Naive B cell (primary cell): Measurements from ENCODE around the gene PNPO. TPM values are rescaled to one million over a fixed set of nuclear protein-coding genes. Genes with fewer than 3 reads are reported as not detected.

Source experiments
- ATAC-seq, 2 donors: fragments of 150-1000 bp; cut with Tn5 transposase; 2 replicates each; pipeline ENCODE4 v1.10.0; 2021; ENCODE audit warnings: low read depth in 2 of 2, mild to moderate bottlenecking in 2 of 2, moderate library complexity in 2 of 2
- DNase-seq: peaks from one replicate; pipeline ENCODE4 v3.0.0; 2022
- H3K27ac Mint-ChIP-seq, 6 donors: one replicate each; pipeline ENCODE4 v1.8.0; 2020 to 2022; ENCODE audit warnings: mild to moderate bottlenecking in 6 of 6, mixed read lengths in 6 of 6, moderate library complexity in 5 of 6, inconsistent platforms in 2 of 6
- H3K27me3 Mint-ChIP-seq, 3 donors: one replicate each; pipeline ENCODE4 v1.8.0; 2021 to 2022; ENCODE audit warnings: mixed read lengths in 3 of 3, mild to moderate bottlenecking in 1 of 3
- H3K36me3 Mint-ChIP-seq, 2 donors: one replicate each; pipeline ENCODE4 v1.8.0; 2020 to 2022; ENCODE audit warnings: mixed read lengths in 2 of 2, inconsistent platforms in 1 of 2, mild to moderate bottlenecking in 1 of 2
- H3K4me1 Mint-ChIP-seq, 3 donors: one replicate each; pipeline ENCODE4 v1.8.0; 2020 to 2022; ENCODE audit warnings: mixed read lengths in 3 of 3, inconsistent platforms in 1 of 3, mild to moderate bottlenecking in 1 of 3, moderate library complexity in 1 of 3
- H3K4me3 Mint-ChIP-seq, 8 donors: one replicate each; pipeline ENCODE4 v1.8.0; 2020 to 2022; ENCODE audit warnings: mild to moderate bottlenecking in 8 of 8, mixed read lengths in 8 of 8, moderate library complexity in 8 of 8, inconsistent platforms in 2 of 8
- H3K9me3 Mint-ChIP-seq, 7 donors: one replicate each; pipeline ENCODE4 v1.8.0; 2020 to 2022; ENCODE audit warnings: mixed read lengths in 7 of 7, mild to moderate bottlenecking in 5 of 7, inconsistent platforms in 2 of 7, moderate library complexity in 1 of 7
- polyA plus RNA-seq, 6 donors: library from polyadenylated mRNA; unstranded; fragments of 300-500 nt; fragmentation: Illumina TruSeq; gene quantifications; one replicate each; pipeline ENCODE4 v1.2.3, GENCODE V29; 2021; ENCODE audit warnings: low read depth in 6 of 6

The PNPO gene
- polyA plus RNA-seq, result 10 to 100 TPM in 5 of 6 donors, 1 to 10 TPM in 1; 8.3 to 22.0 (median 15.8) TPM

GRCh38 chr17:47941246-47942095 lies at the start of gene PNPO:
Gene PNPO, plus strand, starts transcription at chr17:47941571. Its CDS starts 105 bp downstream, at chr17:47941676.
- H3K36me3 Mint-ChIP-seq, result peaks cover 0 to 10% of the 10 kb centered on the region in 2 donors
- ATAC-seq (peak; percentile 98 to 99), DNase-seq (peak; percentile 94)
- H3K4me1 Mint-ChIP-seq, result peaks cover 33 to 48% (median 37%) of the 10 kb centered on the region in 3 donors
- H3K9me3 Mint-ChIP-seq, result peaks cover 0 to 4% (median 0%) of the 10 kb centered on the region in 7 donors
- no peaks in the 10 kb centered on the region for H3K27me3 Mint-ChIP-seq
- H3K4me3 Mint-ChIP-seq, result peak within 1 kb of the TSS; percentile 77 to 95 (median 90)
- peak within 1 kb of the TSS; percentile 87 to 98 (median 95) for H3K27ac Mint-ChIP-seq

- Mint-ChIP-seq H3K9me3 (no peaks in the 10 kb centered on the region), H3K27ac (peak overlapping the region; percentile 99 to 100 (median 100)), H3K36me3 (peaks cover 0 to 5% of the 10 kb centered on the region in 2 donors), H3K4me1 (peaks cover 40 to 70% (median 52%) of the 10 kb centered on the region in 3 donors), H3K4me3 (peak overlapping the region; percentile 85 to 100 (median 100)), H3K27me3 (no peaks in the 10 kb centered on the region)
- DNase-seq (no peak), ATAC-seq (no peak)
Measured at GRCh38 chr17:47894498-47895346, 46.6 kb upstream of the PNPO start.

- DNase-seq, result no peak
- Mint-ChIP-seq H3K4me3 (peak overlapping the region; percentile 85 to 100 (median 100)), H3K4me1 (peaks cover 40 to 65% (median 47%) of the 10 kb centered on the region in 3 donors), H3K27ac (peak overlapping the region; percentile 99 to 100 (median 100)), H3K9me3 (no peaks in the 10 kb centered on the region), H3K36me3 (peaks cover 0 to 5% of the 10 kb centered on the region in 2 donors), H3K27me3 (no peaks in the 10 kb centered on the region)
- no peak for ATAC-seq
Measured at GRCh38 chr17:47895347-47895855, 46.0 kb upstream of the PNPO start.

GRCh38 chr17:47895856-47896671 lies 45.3 kb upstream of the PNPO start, which contains the start of gene SP2:
Gene SP2, plus strand, starts transcription at chr17:47896236. Its CDS starts 51 bp downstream, at chr17:47896287.
- peak; percentile 100 for DNase-seq
- H3K9me3 Mint-ChIP-seq, result no peaks in the 10 kb centered on the region
- H3K27me3 Mint-ChIP-seq, result no peaks in the 10 kb centered on the region
- H3K27ac Mint-ChIP-seq, result peak within 1 kb of the TSS; percentile 99 to 100 (median 100)
- ATAC-seq, result peak; percentile 83 to 85
- peaks cover 40 to 62% (median 43%) of the 10 kb centered on the region in 3 donors for H3K4me1 Mint-ChIP-seq
- H3K4me3 Mint-ChIP-seq, result peak within 1 kb of the TSS; percentile 92 to 100 (median 100)
- H3K36me3 Mint-ChIP-seq, result peaks cover 0 to 5% of the 10 kb centered on the region in 2 donors

GRCh38 chr17:47896672-47897490 lies 44.5 kb upstream of the PNPO start:
- DNase-seq (no peak), ATAC-seq (no peak)
- H3K4me3 Mint-ChIP-seq, result peak overlapping the region; percentile 88 to 97 (median 94)
- peak overlapping the region; percentile 87 to 99 (median 92) for H3K27ac Mint-ChIP-seq
- H3K4me1 Mint-ChIP-seq, result peaks cover 38 to 60% (median 41%) of the 10 kb centered on the region in 3 donors
- H3K27me3 Mint-ChIP-seq, result no peaks in the 10 kb centered on the region
- no peaks in the 10 kb centered on the region for H3K9me3 Mint-ChIP-seq
- H3K36me3 Mint-ChIP-seq, result peaks cover 0 to 5% of the 10 kb centered on the region in 2 donors

GRCh38 chr17:47897561-47897960 lies 43.8 kb upstream of the PNPO start:
- no peaks in the 10 kb centered on the region for H3K27me3 Mint-ChIP-seq
- peak overlapping the region in 1 of 6 donors; percentile 99 for H3K27ac Mint-ChIP-seq
- peaks cover 0 to 11% of the 10 kb centered on the region in 2 donors for H3K36me3 Mint-ChIP-seq
- ATAC-seq, result no peak
- DNase-seq, result no peak
- H3K4me3 Mint-ChIP-seq, result peak overlapping the region in 6 of 8 donors; percentile 88 to 97 (median 92)
- peaks cover 44 to 65% (median 46%) of the 10 kb centered on the region in 3 donors for H3K4me1 Mint-ChIP-seq
- no peaks in the 10 kb centered on the region for H3K9me3 Mint-ChIP-seq

GRCh38 chr17:47898241-47898640 lies 43.1 kb upstream of the PNPO start:
- peak overlapping the region in 4 of 8 donors; percentile 29 to 97 (median 72) for H3K4me3 Mint-ChIP-seq
- ATAC-seq, result no peak
- no peak overlapping the region for H3K27ac Mint-ChIP-seq
- H3K27me3 Mint-ChIP-seq, result no peaks in the 10 kb centered on the region
- DNase-seq, result no peak
- H3K9me3 Mint-ChIP-seq, result no peaks in the 10 kb centered on the region
- H3K4me1 Mint-ChIP-seq, result peaks cover 48 to 64% (median 50%) of the 10 kb centered on the region in 3 donors
- peaks cover 0 to 11% of the 10 kb centered on the region in 2 donors for H3K36me3 Mint-ChIP-seq

GRCh38 chr17:47899643-47900042 lies 41.7 kb upstream of the PNPO start:
- H3K4me1 Mint-ChIP-seq, result peaks cover 39 to 55% (median 42%) of the 10 kb centered on the region in 3 donors
- H3K9me3 Mint-ChIP-seq, result no peaks in the 10 kb centered on the region
- peak overlapping the region in 1 of 6 donors; percentile 33 for H3K27ac Mint-ChIP-seq
- ATAC-seq, result no peak
- H3K36me3 Mint-ChIP-seq, result peaks cover 0 to 11% of the 10 kb centered on the region in 2 donors
- no peak for DNase-seq
- H3K27me3 Mint-ChIP-seq, result no peaks in the 10 kb centered on the region
- no peak overlapping the region for H3K4me3 Mint-ChIP-seq

- ATAC-seq (no peak), DNase-seq (no peak)
- Mint-ChIP-seq H3K36me3 (peaks cover 0 to 11% of the 10 kb centered on the region in 2 donors), H3K9me3 (no peaks in the 10 kb centered on the region), H3K27ac (no peak overlapping the region), H3K4me3 (peak overlapping the region in 1 of 8 donors; percentile 43), H3K4me1 (peaks cover 45 to 55% (median 47%) of the 10 kb centered on the region in 3 donors), H3K27me3 (no peaks in the 10 kb centered on the region)
Measured at GRCh38 chr17:47901423-47901822, 39.9 kb upstream of the PNPO start.

- peaks cover 48 to 55% (median 49%) of the 10 kb centered on the region in 3 donors for H3K4me1 Mint-ChIP-seq
- peak overlapping the region in 3 of 8 donors; percentile 26 to 45 (median 43) for H3K4me3 Mint-ChIP-seq
- H3K27me3 Mint-ChIP-seq, result no peaks in the 10 kb centered on the region
- DNase-seq (no peak), ATAC-seq (no peak)
- H3K9me3 Mint-ChIP-seq, result no peaks in the 10 kb centered on the region
- peak overlapping the region in 3 of 6 donors; percentile 2 to 28 (median 8) for H3K27ac Mint-ChIP-seq
- H3K36me3 Mint-ChIP-seq, result peaks cover 0 to 11% of the 10 kb centered on the region in 2 donors
Measured at GRCh38 chr17:47902039-47902744, 39.2 kb upstream of the PNPO start.

GRCh38 chr17:47905221-47905733 lies 36.1 kb upstream of the PNPO start:
- H3K27ac Mint-ChIP-seq, result peak overlapping the region in 1 of 6 donors; percentile 80
- H3K27me3 Mint-ChIP-seq, result no peaks in the 10 kb centered on the region
- no peaks in the 10 kb centered on the region for H3K9me3 Mint-ChIP-seq
- no peak for ATAC-seq
- peaks cover 44 to 51% (median 45%) of the 10 kb centered on the region in 3 donors for H3K4me1 Mint-ChIP-seq
- peak overlapping the region in 1 of 8 donors; percentile 6 for H3K4me3 Mint-ChIP-seq
- no peak for DNase-seq
- peaks cover 0 to 6% of the 10 kb centered on the region in 2 donors for H3K36me3 Mint-ChIP-seq
